ENCODE data around the gene ZNF385C.
"Not testable (repeated sequence)": the region's sequence is repeated elsewhere in the genome, so short reads cannot be mapped to it uniquely, and the experiment has no call there.

Gene ZNF385C

DNA sequence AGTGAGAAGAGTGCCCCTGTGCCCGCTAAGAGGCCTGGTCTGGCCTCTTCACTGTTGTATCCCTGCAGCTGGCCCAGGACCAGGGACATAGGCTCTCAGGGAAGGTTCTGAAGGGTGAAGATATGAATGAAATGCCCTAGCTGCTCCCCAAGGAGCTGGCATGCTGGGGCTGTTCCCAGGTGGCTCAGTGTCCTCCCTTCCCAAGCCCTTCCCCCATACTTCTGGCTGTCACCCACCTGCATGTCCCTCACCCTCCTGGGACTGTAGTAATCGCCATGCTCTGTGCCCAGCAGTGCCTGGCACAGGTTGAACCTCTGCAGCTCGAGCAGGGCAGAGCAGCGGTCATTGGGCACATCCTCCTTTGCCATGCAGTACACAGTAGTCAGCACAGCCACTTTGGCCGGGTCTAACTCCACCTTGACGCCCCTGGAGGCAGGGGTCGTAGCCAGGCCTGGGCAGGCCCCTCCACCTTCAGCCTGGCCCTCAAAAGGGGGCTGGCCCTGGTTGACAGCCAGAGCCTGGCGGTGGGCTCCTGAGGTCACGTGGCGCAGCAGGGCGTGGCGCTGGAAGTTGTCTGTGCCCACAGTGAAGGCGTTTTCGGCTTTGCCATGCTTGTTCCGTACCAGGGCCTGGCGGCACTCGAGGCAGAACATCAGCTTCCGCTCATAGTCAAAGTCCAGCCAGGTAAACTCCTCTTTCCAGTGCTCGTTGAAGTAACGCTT is 55.5 kb downstream of the ZNF385C start:
- DNase-seq: no peak

DNA sequence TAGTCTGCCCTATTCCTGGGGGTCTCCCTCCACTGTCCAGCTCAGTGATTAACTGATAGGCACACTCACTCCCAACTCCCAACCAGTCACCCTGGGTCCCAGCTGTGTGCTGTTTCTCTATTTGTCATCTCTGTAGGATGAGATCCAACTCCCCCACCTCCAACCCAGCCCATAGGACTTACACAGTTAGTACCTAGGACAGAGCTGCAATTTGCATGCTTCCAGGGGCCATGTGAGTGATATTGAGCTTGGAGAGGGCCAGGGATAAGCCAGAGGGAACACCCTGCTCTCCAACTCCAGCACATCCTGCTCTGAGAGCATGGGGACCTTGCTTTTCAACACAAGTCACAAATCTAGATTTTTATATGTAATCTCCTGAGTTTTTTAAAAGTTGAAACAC is 56.7 kb downstream of the ZNF385C start:
- no peak for DNase-seq

DNA sequence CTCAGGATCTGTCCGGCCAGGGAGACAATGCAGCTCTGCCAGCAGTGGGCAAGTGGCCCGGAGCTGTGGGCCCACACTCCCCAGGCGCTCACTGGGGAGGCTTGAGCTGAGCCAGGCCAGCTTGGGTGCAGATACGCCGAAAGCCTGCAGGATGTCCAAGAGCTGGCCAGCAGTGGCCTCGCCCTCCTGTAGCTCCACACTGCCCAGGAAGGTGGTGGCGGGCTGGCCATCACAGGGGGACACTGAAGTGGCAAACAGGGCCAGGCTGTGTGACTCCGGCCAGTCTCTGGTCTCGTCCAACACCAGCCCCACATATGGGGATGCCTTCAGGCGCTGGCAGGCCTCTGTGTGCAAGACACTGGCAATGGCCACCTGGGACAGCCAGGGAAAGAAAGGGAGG is 57.5 kb downstream of the ZNF385C start:
- no peak for DNase-seq

DNA sequence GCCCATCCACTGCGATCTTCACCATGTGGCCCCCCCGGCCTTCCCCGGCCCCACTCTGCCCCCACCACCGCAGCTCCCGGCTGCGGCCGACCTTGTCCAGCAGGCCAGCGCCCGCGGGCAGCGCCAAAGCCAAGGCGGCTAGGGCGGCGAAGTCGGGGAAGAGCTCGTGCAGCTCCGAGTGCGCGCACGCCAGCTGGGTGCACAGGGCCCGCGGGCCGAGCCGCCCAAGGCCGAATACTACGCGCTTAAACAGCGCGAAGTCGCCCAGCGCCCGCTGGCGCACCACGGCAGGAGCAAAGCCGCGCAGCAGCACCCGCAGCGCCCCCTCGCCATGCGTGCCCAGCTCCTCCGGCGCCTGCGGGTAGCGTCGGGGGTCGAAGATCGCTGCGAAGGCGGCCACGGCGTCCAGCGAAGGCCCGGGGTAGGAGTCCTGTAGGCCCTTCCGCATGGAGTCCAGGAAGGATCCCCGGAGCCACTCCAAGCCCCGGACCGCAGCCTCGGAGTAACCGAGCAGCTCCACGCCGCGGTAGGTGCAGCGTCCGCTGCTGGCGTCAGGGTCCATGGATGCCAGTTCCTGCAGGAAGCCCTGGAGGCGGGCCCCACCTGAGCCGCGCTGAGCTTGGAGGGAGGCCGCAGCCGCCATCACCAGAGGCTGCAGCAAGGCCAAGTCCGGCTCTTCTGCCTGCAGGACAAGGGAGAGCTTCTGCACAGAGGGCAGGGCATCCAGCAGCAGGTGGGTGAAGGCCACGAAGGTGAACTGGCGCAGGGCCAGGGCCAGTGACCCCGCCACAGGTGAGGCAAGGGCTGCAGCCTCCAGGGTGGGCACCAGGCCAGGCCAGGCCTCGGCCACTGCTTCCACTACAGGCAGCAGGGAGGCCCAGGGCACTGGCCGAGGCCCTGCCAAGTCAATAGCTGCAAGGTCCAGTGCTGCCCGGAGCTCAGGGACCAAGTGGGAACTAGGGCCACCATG is 58.2 kb downstream of the ZNF385C start:
- no peak for DNase-seq

DNA sequence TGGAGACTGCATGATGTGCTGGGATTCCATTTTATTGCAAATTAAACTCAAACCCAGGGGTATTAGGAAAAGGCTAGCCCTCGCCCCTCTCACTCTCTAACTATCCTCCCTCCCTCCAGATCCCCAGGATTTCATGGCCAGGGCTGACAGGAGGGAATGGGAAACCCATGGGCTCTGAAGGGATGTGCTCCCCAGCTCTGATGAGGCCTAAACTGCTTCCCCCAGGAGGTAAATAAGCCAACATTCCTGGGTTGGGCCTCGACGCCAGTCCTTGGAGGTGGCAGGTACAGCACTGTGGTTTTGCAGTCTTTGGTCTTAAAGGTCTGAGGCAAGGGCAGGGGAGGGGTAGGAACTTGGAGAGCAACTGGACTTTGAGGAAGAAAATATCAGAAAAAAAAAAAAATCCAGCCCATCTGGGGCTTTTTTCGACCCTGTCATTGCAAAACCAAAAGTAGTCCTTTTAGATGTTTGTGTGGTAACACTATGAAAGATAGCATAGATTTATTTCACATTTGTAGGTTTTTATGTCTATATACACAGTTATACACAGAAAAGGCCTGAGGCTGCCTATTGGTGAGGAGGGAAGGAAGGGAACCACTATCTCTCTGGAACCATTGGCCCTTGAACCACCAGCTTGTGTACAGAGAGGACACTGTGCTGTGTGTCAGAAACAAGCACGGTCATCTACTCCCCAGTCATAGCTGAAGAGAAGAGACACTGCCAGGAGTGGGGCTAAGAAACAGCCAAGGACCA is 59.9 kb downstream of the ZNF385C start:
- DNase-seq: no peak

DNA sequence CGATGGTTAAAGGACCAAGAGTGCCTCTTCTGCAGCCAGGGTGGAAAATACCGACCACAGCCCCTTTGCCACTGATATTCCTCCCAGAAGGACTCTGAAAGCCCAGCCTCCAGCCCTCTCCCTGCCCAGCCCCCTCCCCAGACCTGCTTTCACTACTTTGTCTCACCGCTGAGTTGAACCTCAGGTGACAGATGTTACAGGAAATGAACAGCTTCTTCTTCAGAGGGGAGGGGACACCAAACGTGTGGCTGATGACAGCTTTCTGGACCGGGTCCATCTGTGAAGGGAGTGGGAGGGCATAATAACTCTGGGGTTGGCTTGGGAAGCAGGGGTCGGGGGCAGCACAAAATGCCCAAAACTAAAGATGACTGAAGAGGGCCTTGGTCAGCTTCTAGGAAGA is 64.2 kb downstream of the ZNF385C start:
- DNase-seq: no peak

DNA sequence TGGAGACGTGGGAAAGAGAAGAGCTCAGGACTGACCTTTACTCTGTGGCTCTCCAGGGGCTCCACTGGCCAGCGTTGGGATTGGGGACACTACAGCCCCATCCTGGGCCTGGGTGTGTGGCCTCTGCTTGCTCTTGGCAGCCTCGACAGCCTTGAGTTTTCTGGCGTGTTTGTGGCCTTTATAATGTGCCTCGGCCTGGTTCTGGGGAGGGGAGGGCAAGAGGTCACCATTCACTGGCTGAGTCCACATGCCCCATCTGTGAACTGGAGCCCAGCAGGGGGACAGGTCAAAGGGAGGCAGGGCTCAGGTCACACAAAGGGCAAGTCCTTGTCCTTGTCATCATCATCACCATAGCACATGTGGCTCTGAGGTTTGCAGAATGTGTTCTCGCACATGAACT is 66.7 kb downstream of the ZNF385C start:
- no peak for DNase-seq

DNA sequence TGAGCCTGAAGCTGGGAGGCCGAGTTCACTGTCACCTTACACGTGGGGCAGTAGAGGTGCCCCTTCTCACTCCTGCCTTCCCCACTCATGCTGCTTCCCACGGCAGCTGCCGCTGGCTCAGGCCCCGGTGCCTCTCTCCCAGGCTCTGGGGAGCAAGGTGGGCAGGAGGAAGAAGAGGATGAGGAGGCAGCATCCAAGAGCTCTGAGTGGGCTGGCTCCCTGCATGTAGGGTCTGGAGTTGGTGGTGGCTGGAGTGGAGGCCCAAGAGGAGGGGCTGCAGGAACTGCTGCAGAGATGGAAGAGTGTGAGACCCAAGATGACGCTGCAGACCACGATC is 69.5 kb downstream of the ZNF385C start:
- DNase-seq: no peak

DNA sequence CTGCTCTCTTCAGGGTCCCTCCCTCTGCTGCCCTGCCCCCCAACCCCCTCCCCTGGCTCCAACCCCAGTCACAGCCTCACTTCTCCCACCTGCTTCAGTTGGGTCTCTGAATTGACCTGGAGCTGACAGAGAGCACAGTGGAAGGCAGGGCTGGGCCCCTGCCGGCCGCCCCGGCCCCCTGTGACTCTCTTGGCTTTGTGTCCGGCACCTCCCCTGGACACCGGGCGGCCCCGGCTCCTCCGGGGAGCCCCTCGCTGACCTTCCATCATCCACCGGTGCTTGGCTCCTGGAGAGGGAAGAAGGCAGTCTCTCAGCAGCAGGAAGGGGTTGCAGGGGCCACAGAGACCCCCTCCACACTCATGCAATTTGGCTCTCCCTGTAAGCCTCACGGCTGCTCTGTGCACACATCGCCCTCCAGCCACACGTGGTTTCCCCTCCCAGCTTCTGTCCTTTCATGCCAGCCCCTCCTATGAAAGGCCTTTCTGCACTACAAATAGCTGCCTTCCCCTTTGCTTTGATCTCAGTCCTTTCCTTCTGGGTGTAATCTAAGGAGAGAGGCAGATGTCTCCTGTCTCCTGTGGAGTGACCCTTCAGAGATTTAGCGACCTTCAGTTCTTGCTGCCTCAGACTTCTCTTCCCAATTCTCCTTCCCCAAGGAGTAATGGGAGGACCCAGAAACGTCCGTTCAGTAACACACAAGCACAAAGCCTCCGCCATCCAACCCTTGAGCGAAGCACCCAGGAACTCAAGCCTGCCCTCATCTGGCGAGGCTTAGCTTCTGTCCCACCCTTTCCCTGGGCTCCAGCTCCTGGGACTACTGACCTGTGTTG is 70.1 kb downstream of the ZNF385C start:
- DNase-seq: no peak

DNA sequence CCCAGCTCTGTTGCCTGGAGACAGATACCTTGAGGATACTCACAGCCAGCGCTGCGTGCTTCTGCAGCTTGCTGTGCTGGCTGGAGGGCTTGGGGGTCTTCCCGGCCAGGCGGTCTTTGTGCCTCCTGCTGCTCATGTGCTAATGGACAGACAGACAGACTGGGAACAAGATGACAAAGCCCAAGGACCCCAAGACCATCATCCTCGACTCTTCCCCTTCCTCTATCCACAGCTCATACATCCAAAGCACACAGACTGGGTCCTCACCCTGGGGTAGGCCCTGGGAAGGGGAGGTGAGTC is 70.7 kb downstream of the ZNF385C start:
- DNase-seq: no peak

DNA sequence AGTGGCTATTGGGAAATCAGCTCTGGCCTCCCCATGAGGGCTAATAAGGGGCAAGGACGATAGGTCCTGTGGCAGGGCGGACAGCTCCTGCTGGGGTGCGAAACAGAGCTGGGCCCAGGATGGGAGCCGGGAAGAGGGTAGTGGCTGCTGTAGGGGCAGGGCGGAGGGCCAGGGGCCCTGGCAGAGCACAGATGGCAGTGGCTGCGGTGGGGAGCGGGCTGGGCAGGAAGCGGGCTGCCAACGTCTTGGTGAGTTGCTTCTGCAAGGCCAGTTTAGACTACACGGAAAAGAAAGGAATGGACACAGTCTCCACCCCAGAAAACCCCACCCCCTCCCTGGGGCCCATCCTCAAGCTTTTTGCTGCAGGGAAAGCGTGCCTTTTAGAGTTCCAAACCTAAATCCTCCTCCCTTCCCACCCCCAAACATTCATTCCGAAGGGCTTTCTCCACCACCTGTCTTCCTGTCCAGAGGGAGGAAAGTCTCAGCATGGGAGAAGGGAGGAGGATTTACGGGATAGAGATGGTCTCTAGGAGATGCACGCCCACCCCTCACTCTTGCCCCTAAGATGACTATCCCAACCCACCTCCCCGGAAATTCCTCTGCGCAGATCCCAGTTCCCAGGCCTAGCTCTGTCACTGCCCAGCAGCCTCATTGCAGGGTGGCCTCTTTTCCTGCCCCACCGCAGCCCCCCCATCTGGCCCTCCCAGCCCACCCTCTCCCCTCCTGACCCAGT is 71.2 kb downstream of the ZNF385C start:
- no peak for DNase-seq

DNA sequence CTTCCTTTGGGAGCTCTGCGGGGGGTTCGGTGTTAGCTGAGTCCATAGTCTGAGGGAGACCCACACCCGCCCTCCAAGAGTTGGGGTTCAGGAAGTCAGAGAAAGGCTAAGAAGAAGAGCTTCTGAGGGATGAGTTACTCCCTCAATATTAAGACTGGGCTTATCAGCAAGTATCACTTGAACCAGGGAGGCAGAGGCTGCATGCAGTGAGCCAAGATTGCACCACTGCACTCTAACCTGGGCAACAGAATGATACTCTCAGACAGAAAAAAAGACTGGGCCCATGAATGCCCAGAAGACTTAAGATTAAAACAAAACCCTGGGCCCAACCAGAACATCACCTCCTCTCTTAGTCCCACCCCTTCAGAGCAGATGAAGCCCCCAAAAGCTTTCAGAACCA is 72.3 kb downstream of the ZNF385C start:
- no peak for DNase-seq

DNA sequence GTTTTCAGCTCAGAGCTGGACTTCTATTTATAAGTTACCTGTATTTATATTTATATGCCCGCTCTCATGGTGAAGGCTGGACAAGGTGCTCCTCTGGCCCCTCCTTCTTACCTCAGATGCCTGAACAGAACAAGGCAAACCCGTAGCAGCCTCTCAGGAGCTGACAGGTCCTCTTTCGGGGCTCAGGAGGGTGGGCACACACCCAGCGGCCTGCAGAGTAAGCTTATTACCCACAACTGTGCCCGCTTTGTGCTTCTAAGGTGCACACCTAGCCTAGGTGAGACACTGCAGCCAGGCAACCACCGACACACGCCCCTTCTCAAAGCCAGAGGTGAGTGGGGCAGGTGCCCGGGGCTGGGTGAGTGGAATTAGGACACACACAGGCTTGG is 73.1 kb downstream of the ZNF385C start:
- DNase-seq: no peak

DNA sequence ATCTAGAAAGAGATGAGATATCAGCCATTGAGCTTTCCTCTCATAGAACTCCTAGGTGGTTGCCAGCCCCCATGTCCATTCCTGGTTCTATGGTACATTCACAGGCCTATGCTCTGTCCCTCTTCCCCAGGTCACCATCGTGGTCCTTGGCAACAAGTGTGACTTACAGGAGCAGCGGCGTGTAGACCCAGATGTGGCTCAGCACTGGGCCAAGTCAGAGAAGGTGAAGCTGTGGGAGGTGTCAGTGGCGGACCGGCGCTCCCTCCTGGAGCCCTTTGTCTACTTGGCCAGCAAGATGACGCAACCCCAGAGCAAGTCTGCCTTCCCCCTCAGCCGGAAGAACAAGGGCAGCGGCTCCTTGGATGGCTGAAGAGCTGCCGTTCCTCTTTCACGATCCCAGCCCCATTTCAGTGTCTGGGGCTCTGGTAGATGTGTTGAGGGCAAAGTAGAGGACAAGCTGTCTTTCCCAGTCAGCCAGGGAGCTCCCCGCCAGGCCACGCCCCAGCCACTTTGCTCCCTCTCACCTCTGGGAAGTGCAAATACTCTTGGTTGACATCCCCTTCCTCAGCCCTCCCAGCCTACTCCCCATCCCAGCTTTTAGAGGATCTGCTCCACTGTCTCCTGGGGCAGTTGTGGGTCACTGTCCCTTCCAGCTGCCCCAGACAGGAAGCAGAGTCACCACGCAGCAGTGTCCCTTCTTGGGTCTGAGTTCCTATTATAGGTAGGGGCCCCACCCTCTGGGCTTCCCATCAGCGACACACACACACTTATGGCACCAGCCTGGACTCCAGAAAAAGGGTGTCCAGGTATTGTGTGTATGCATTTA is 74.5 kb downstream of the ZNF385C start:
- DNase-seq: no peak

DNA sequence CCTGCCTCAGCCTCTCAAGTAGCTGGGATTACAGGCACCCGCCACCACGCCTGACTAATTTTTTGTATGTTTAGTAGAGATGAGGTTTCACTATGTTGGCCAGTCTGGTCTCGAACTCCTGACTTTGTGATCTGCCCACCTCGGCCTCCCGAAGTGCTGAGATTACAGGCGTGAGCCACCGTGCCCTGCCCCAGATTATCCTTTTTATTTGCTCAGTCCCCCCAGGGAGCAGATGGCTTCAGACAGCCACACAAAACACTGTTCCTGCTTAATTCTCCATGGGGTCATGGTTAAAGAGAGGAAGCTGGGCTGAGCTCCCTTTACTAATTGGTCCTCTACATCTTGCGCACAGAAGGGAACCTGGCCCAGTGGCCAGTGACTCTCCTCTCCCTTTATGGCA is 77.4 kb downstream of the ZNF385C start:
- not testable (repeated sequence) for DNase-seq

DNA sequence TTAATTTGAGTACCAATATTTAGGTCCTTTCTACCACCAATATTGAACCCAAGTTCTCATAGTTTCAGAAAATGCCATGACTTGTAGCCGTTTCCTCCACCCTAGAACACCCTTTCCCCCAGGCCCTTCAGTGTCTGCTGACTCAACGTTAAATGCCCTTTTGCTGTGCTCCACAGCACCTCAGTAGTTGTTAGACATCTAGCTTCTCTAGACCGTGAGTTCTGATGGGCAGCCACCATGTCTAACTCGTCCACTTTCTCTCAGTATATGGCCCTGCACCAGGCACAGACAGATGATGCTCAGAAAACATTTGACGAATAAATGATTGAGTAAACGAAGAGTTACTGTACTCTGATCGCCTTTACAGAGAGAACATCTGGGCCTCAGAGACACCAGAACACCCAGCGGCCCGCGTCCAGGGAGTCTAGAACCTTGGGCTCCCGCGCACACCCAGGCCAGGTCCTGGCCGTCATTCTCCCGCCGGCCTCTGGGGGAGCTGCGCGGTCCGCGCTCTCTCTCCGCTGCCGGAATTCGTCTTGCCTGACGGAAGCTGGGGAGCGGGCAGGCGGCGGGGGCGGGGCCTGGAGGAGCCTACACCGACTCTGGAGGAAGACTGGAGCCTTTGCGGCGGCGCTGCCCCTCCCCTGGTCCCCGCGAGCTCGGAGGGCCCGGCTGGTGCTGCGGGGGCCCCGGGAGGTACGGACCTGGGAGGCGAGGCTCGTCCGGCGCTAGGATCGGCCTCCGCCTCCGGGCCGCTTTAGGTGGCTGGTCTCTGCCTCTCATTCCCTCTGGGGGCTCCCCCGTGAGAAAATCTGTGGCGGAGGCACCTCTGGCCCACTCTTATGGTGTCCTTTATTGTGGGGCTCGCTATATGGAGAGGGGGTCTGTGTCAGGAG is 78.5 kb downstream of the ZNF385C start, which contains the start of gene NKIRAS2:
Gene NKIRAS2 (plus strand): TSS at position 582 of the 896 bp plus-strand sequence. CDS start 1,488 bp downstream, outside the sequence.
- peak; percentile 89 for DNase-seq

DNA sequence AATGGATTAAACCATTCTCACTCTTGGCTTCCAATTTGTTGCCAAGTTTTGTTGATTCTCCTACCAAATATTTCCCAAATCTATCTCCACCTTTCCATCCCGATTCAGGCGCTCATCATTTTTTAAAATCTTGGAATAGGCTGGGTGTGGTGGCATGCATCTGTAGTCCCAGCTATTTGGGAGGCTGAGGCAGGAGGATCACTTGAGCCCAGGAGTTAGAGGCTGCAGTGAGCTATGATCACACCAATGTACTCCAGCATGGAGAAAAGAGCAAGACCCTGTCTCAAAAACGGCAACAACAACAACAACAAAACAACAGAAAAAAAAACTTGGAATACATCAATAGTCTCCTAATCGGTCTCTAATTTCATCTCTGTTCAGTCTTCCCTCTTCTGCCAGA is 79.3 kb downstream of the ZNF385C start:
- no peak for DNase-seq

DNA sequence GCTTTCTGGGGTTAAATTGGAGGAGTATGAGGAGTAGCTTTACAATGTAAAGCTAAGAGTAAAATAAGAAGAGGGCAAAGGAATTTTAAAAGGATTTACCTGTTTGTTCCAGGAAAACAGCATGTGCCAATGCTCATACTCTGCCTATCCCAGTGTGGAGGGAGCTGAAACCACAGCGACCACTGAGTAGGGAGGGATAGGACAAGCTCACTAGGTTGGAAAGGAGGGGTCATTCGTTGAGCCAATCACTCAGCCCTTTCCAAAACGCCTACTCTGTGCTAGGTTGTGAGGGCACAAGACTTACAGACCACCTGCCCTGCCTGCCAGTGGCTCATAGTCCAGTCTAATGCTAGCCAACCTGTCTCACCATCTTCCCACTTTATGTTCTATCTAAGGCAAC is 79.9 kb downstream of the ZNF385C start:
- no peak for DNase-seq

DNA sequence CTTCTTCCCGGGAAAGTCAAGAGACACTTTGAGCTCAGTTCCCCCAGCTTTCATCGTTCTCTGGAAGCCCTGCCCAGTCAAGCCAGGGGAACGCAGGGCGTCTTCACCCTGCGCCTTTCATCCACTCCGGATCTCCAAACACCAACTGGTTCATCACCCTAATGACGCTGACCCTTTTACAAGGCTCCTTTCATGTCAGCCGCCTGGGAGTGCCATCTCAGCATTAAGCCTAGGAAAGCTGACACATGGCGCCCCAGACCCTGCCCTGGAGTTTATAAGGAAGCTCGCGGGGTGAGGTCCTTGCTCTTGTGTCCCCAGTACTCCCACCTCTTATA is 80.4 kb downstream of the ZNF385C start:
- no peak for DNase-seq
